AG04450 (cell line): Measurements from ENCODE around the gene SLC15A2. TPM values are rescaled to one million over a fixed set of nuclear protein-coding genes. Genes with fewer than 3 reads are reported as not detected.

Experiments
- CTCF ChIA-PET: fragments of 300-600, 350-600 bp; formaldehyde crosslinking; extraction: SDS; loops from one replicate; lab custom pipeline; 2022; ENCODE audit warnings: antibody characterized with exemption, inconsistent platforms; lab: Charles Lee
- POLR2A ChIA-PET: fragments of 350-600 bp; formaldehyde crosslinking; extraction: SDS; loops from one replicate; lab custom pipeline; 2021; ENCODE audit warnings: antibody characterized with exemption, inconsistent platforms; lab: Yijun Ruan, JAX
- DNase-seq: peaks from one replicate; pipeline ENCODE4 v3.0.0-alpha.2; 2011; ENCODE audit warnings: low read depth, low spot score
- H3K27ac ChIP-seq: one replicate; pipeline ENCODE4 v1.5.1; 2012; ENCODE audit warnings: low read depth, low read length, control low read depth
- H3K27me3 ChIP-seq: one replicate; pipeline ENCODE4 v1.6.0; 2012; ENCODE audit warnings: low read length; ENCODE audit not compliant: control insufficient read depth, insufficient read depth
- H3K4me3 ChIP-seq: 2 replicates; pipeline ENCODE4 v1.5.1; 2011; ENCODE audit warnings: mild to moderate bottlenecking, low read depth, low read length, control low read depth
- H3K9me3 ChIP-seq: 2 replicates; pipeline ENCODE4 v1.5.1; 2012; ENCODE audit warnings: low read length; ENCODE audit not compliant: control insufficient read depth, insufficient read depth
- CTCF ChIP-seq: IDR thresholded peaks from 2 replicates; pipeline ENCODE4 v1.5.1; 2011; ENCODE audit warnings: low read depth, low read length, control low read depth, inconsistent platforms
- polyA plus RNA-seq: library from polyadenylated mRNA; depleted of rRNA; stranded (reverse); fragments of >200 nt; gene quantifications from 2 replicates; pipeline ENCODE4 v1.2.3, GENCODE V29; 2011

Gene SLC15A2
- polyA plus RNA-seq, 1 experiment = 0.63 TPM

- TF ChIP-seq CTCF = peak; percentile 45; the same call in 1 of the 2 replicates
- CTCF ChIA-PET = interaction anchor here (0.7 to 2.0 kb wide), 2 partner anchors 9 to 374 kb away, joined by 3 to 8 read pairs; no protein-coding TSS in a partner anchor
- no peaks in the 10 kb centered on the region for H3K27me3 ChIP-seq
- no peak overlapping the region for H3K27ac ChIP-seq
- no peaks in the 10 kb centered on the region for H3K9me3 ChIP-seq
- DNase-seq = no peak
- no peak overlapping the region for H3K4me3 ChIP-seq
- POLR2A ChIA-PET = no interaction called here
Measured at GRCh38 chr3:121883507-121883906, 10.7 kb upstream of the SLC15A2 start.

GRCh38 chr3:121885386-121885785 lies 8.8 kb upstream of the SLC15A2 start:
- ChIA-PET CTCF (no interaction called here), POLR2A (no interaction called here)
- no peak for DNase-seq
- TF ChIP-seq CTCF = no peak
- no peaks in the 10 kb centered on the region for H3K9me3 ChIP-seq
- no peak overlapping the region for H3K4me3 ChIP-seq
- no peak overlapping the region for H3K27ac ChIP-seq
- H3K27me3 ChIP-seq = no peaks in the 10 kb centered on the region

- ChIA-PET CTCF (no interaction called here), POLR2A (no interaction called here)
- no peak for TF ChIP-seq CTCF
- H3K4me3 ChIP-seq = no peak overlapping the region
- no peak for DNase-seq
- H3K27me3 ChIP-seq = no peaks in the 10 kb centered on the region
- H3K27ac ChIP-seq = no peak overlapping the region
- no peaks in the 10 kb centered on the region for H3K9me3 ChIP-seq
Measured at GRCh38 chr3:121895121-121895520, 920 bp downstream of the SLC15A2 start.

- ChIA-PET CTCF (no interaction called here), POLR2A (no interaction called here)
- H3K27ac ChIP-seq = no peak overlapping the region
- no peak for DNase-seq
- H3K27me3 ChIP-seq = no peaks in the 10 kb centered on the region
- H3K4me3 ChIP-seq = no peak overlapping the region
- no peaks in the 10 kb centered on the region for H3K9me3 ChIP-seq
- no peak for TF ChIP-seq CTCF
Measured at GRCh38 chr3:121895736-121896135, 1.5 kb downstream of the SLC15A2 start.

- Histone ChIP-seq H3K27ac (no peak overlapping the region), H3K4me3 (no peak overlapping the region), H3K9me3 (no peaks in the 10 kb centered on the region), H3K27me3 (no peaks in the 10 kb centered on the region)
- TF ChIP-seq CTCF = no peak
- POLR2A ChIA-PET = no interaction called here
- DNase-seq = no peak
- CTCF ChIA-PET = no interaction called here
Measured at GRCh38 chr3:121896823-121897222, 2.6 kb downstream of the SLC15A2 start.
